Embryonic facial prominence (tissue), 1 donor: Measurements from ENCODE around the gene MROH2B.

Experiments
- DNase-seq: peaks from one replicate; pipeline ENCODE4 v3.0.0-alpha.2; 2016; ENCODE audit errors: extremely low spot score

The MROH2B gene

GRCh38 chr5:40972434-40972833 lies 98.7 kb downstream of the MROH2B start:
- DNase-seq: no peak

- no peak for DNase-seq
Measured at GRCh38 chr5:40962207-40962955, 108.8 kb downstream of the MROH2B start.

GRCh38 chr5:40960037-40960436 lies 111.1 kb downstream of the MROH2B start:
- no peak for DNase-seq

GRCh38 chr5:40958811-40959210 lies 112.3 kb downstream of the MROH2B start:
- DNase-seq: no peak

- no peak for DNase-seq
Measured at GRCh38 chr5:40957048-40957447, 114.1 kb downstream of the MROH2B start.

GRCh38 chr5:40955313-40955712 lies 115.8 kb downstream of the MROH2B start:
- DNase-seq: no peak
